ACC112 (cell line): ENCODE data around the gene TMEM126B.
"Not testable (repeated sequence)": the region's sequence is repeated elsewhere in the genome, so short reads cannot be mapped to it uniquely, and the experiment has no call there.

Experiments
- H2AFZ ChIP-seq: fragments of 200-600 bp; sonication (generic); one replicate; pipeline ENCODE4 v1.6.0; 2017; ENCODE audit warnings: antibody characterized with exemption, low read length; ENCODE audit not compliant: unreplicated experiment
- H3K27ac ChIP-seq: fragments of 200-600 bp; sonication (generic); 2 replicates; pipeline ENCODE4 v1.5.1; 2014; ENCODE audit warnings: low read depth, mild to moderate bottlenecking, antibody characterized with exemption, low read length, moderate library complexity
- H3K27me3 ChIP-seq: fragments of 200-600 bp; sonication (generic); 2 replicates; pipeline ENCODE4 v1.6.1; 2014; ENCODE audit warnings: mild to moderate bottlenecking, antibody characterized with exemption, low read length, moderate library complexity, mixed read lengths; ENCODE audit not compliant: insufficient read depth
- H3K36me3 ChIP-seq: fragments of 200-600 bp; sonication (generic); 2 replicates; pipeline ENCODE4 v1.6.1; 2016; ENCODE audit warnings: mild to moderate bottlenecking, antibody characterized with exemption, low read length, moderate library complexity, mixed read lengths; ENCODE audit not compliant: insufficient read depth
- H3K4me1 ChIP-seq: fragments of 200-600 bp; sonication (generic); one replicate; pipeline ENCODE4 v1.6.1; 2016; ENCODE audit warnings: low read length, mixed read lengths; ENCODE audit not compliant: insufficient read depth, unreplicated experiment, control insufficient read depth
- H3K4me3 ChIP-seq: fragments of 200-600 bp; sonication (generic); 2 replicates; pipeline ENCODE4 v1.5.1; 2014; ENCODE audit warnings: mild to moderate bottlenecking, low read depth, low read length
- H3K79me2 ChIP-seq: fragments of 200-600 bp; sonication (generic); one replicate; pipeline ENCODE4 v1.6.0; 2016; ENCODE audit warnings: low read length; ENCODE audit not compliant: control insufficient read depth, unreplicated experiment, insufficient read depth

The TMEM126B gene

GRCh38 chr11:85664615-85665481 is 36.5 kb downstream of the TMEM126B start, which contains the start of gene CREBZF:
Gene CREBZF, minus strand, starts transcription at chr11:85665129. Its CDS starts 254 bp downstream, at chr11:85664875.
- peaks cover 17% of the 10 kb centered on the region for H3K4me1 ChIP-seq
- peaks cover 50% of the 10 kb centered on the region for H3K79me2 ChIP-seq
- H3K27me3 ChIP-seq: no peaks in the 10 kb centered on the region
- peaks cover 22% of the 10 kb centered on the region for H3K36me3 ChIP-seq
- peak within 1 kb of the TSS; percentile 78 for H2AFZ ChIP-seq
- H3K27ac ChIP-seq: peak within 1 kb of the TSS; percentile 92
- H3K4me3 ChIP-seq: peak within 1 kb of the TSS; percentile 99

- no peaks in the 10 kb centered on the region for H3K27me3 ChIP-seq
- peak overlapping the region; percentile 99; the same call in 1 of the 2 replicates for H3K4me3 ChIP-seq
- peak overlapping the region; percentile 92; the same call in 1 of the 2 replicates for H3K27ac ChIP-seq
Measured at GRCh38 chr11:85665733-85666132, 37.3 kb downstream of the TMEM126B start.

GRCh38 chr11:85666687-85667086 is 38.3 kb downstream of the TMEM126B start:
- Histone ChIP-seq H3K4me1 (no peaks in the 10 kb centered on the region), H3K27ac (no peak overlapping the region), H3K79me2 (peaks cover 31% of the 10 kb centered on the region), H3K4me3 (no peak overlapping the region), H3K27me3 (no peaks in the 10 kb centered on the region), H2AFZ (no peak overlapping the region), H3K36me3 (peaks cover 5% of the 10 kb centered on the region; the same call in 1 of the 2 replicates)

More at GRCh38 chr11:85665733-85666132, 37.3 kb downstream of the TMEM126B start:
- peaks cover 8% of the 10 kb centered on the region for H3K4me1 ChIP-seq
- H3K79me2 ChIP-seq: peaks cover 41% of the 10 kb centered on the region
- peak overlapping the region; percentile 78 for H2AFZ ChIP-seq
- H3K36me3 ChIP-seq: peaks cover 13% of the 10 kb centered on the region

GRCh38 chr11:85668157-85668556 is 39.8 kb downstream of the TMEM126B start:
- Histone ChIP-seq H3K4me1 (no peaks in the 10 kb centered on the region), H3K4me3 (no peak overlapping the region), H3K79me2 (peaks cover 16% of the 10 kb centered on the region), H3K27ac (no peak overlapping the region), H3K36me3 (peaks cover 1% of the 10 kb centered on the region; the same call in 1 of the 2 replicates), H2AFZ (no peak overlapping the region), H3K27me3 (0 out of 2 replicates have a peak, but pooled peaks cover 3% of the 10 kb centered on the region)

- H3K27ac ChIP-seq, H3K4me3 ChIP-seq, H3K4me1 ChIP-seq, H3K36me3 ChIP-seq, H3K79me2 ChIP-seq, H2AFZ ChIP-seq: not testable (repeated sequence)
- H3K27me3 ChIP-seq: peaks cover 15% of the 10 kb centered on the region
Measured at GRCh38 chr11:85670949-85671663, 42.7 kb downstream of the TMEM126B start.

GRCh38 chr11:85672105-85672902 is 43.9 kb downstream of the TMEM126B start:
- Histone ChIP-seq H2AFZ (no peak overlapping the region), H3K27ac (no peak overlapping the region), H3K4me3 (no peak overlapping the region), H3K79me2 (no peaks in the 10 kb centered on the region), H3K4me1 (no peaks in the 10 kb centered on the region), H3K36me3 (no peaks in the 10 kb centered on the region), H3K27me3 (peaks cover 15% of the 10 kb centered on the region)

GRCh38 chr11:85673393-85673792 is 45.0 kb downstream of the TMEM126B start:
- H3K4me1 ChIP-seq: no peaks in the 10 kb centered on the region
- no peaks in the 10 kb centered on the region for H3K36me3 ChIP-seq
- H3K79me2 ChIP-seq: no peaks in the 10 kb centered on the region
- no peak overlapping the region for H3K27ac ChIP-seq
- no peak overlapping the region for H3K4me3 ChIP-seq
- H2AFZ ChIP-seq: no peak overlapping the region
- peaks cover 15% of the 10 kb centered on the region for H3K27me3 ChIP-seq

- Histone ChIP-seq H3K27me3 (peaks cover 3% of the 10 kb centered on the region), H3K36me3 (no peaks in the 10 kb centered on the region), H3K4me1 (no peaks in the 10 kb centered on the region), H2AFZ (no peak overlapping the region), H3K79me2 (no peaks in the 10 kb centered on the region), H3K27ac (no peak overlapping the region), H3K4me3 (no peak overlapping the region)
Measured at GRCh38 chr11:85679576-85679975, 51.2 kb downstream of the TMEM126B start.

- Histone ChIP-seq H2AFZ (no peak overlapping the region), H3K36me3 (no peaks in the 10 kb centered on the region), H3K4me3 (no peak overlapping the region), H3K4me1 (no peaks in the 10 kb centered on the region), H3K79me2 (no peaks in the 10 kb centered on the region), H3K27me3 (no peaks in the 10 kb centered on the region; the same call in 1 of the 2 replicates), H3K27ac (no peak overlapping the region)
Measured at GRCh38 chr11:85680897-85681296, 52.5 kb downstream of the TMEM126B start.
